Adrenal gland (tissue), 12 donors: Measurements from ENCODE around the gene SLC35A1. TPM values are rescaled to one million over a fixed set of nuclear protein-coding genes. Genes with fewer than 3 reads are reported as not detected.
A peak's percentile ranks its signal among the peaks of the same experiment; 100 is the strongest.
"Not testable (repeated sequence)": the region's sequence is repeated elsewhere in the genome, so short reads cannot be mapped to it uniquely, and the experiment has no call there.

Experiments used
- DNase-seq, 7 donors: peaks; one replicate each; pipeline ENCODE4 v3.0.0-alpha.2; 2019 to 2020
- H3K27ac ChIP-seq, 5 donors: fragments of 200-600 bp; sonication (generic) in 4 of 5; 1 replicate in 3 of 5; 2 replicates in 2 of 5; pipeline versions ENCODE4 v1.5.1 to v1.8.0; 2016 to 2020; ENCODE audit warnings: mild to moderate bottlenecking in 1 of 5
- H3K27me3 ChIP-seq: fragments of 200-600 bp; 2 replicates; pipeline ENCODE4 v1.8.0; 2021
- H3K36me3 ChIP-seq, 2 donors: fragments of 200-600 bp; replicated peaks in 1 of 2; 1 replicate in 1 of 2; 2 replicates in 1 of 2; pipeline versions ENCODE4 v1.5.1 to v1.8.0; 2018 to 2022
- H3K4me1 ChIP-seq, 2 donors: fragments of 200-600 bp; replicated peaks in 1 of 2; 1 replicate in 1 of 2; 2 replicates in 1 of 2; pipeline versions ENCODE4 v1.5.1 to v1.8.0; 2018 to 2021
- H3K4me3 ChIP-seq, 4 donors: fragments of 200-600 bp; sonication (generic) in 3 of 4; one replicate each; pipeline ENCODE4 v1.5.1; 2016 to 2018
- H3K9me3 ChIP-seq, 3 donors: fragments of 200-600 bp; sonication (generic) in 1 of 3; replicated peaks in 1 of 3; 1 replicate in 2 of 3; 2 replicates in 1 of 3; pipeline versions ENCODE4 v1.5.1 to v1.8.0; 2016 to 2021
- CTCF ChIP-seq, 6 experiments: fragments of 450-650 bp in 4 of 6; fragments of 200-600 bp in 2 of 6; sonication (generic) in 1 of 6; IDR thresholded peaks; 1 replicate in 5 of 6; 2 replicates in 1 of 6; pipeline versions ENCODE4 v1.5.1 to v1.8.0; 2016 to 2021; ENCODE audit warnings: antibody characterized with exemption in 6 of 6, mild to moderate bottlenecking in 2 of 6, moderate library complexity in 1 of 6
- POLR2A ChIP-seq, 2 donors: fragments of 450-650 bp; IDR thresholded peaks; one replicate each; pipeline ENCODE4 v1.6.1; 2017; ENCODE audit warnings: antibody characterized with exemption in 2 of 2, mild to moderate bottlenecking in 2 of 2, moderate library complexity in 1 of 2
- WGBS, 4 donors: extraction: QIAGEN DNeasy Blood & Tissue Kit in 2 of 4; methylation state at CpG; one replicate each; pipeline versions ENCODE4 v1.1.5 to v1.1.7; 2013 to 2017; 5-methylcytosine and 5-hydroxymethylcytosine counted together
- intact Hi-C, 2 donors: fragments of 100-400 bp; cut with DNase I; formaldehyde crosslinking; loops; one replicate each; pipeline versions ENCODE4 v1.14.1 to v1.15.0; 2022 to 2023
- polyA plus RNA-seq, 3 donors: library from polyadenylated mRNA; stranded (reverse); fragments of 200-250 nt in 2 of 3; fragments of 350-450 nt in 1 of 3; fragmentation: Illumina TruSeq in 1 of 3; extraction: RNeasy Lipid Tissue Mini Kit (QIAGEN cat#74804) in 1 of 3; gene quantifications; one replicate each; pipeline ENCODE4 v1.2.3, GENCODE V29; 2013 to 2014
- total RNA-seq, 9 donors: library from RNA; depleted of rRNA in 4 of 9; stranded (reverse); fragments of >200 nt in 4 of 9; fragments of 120-200 nt in 1 of 9; fragmentation: NEBNext Ultra II Directional in 1 of 9; extraction: Animal tissue kit (Norgen Biotek cat#: 25700) in 1 of 9; gene quantifications; one replicate each; pipeline versions ENCODE4 v1.1.0 to v1.2.4, GENCODE V29; 2013 to 2023
- donor health status: healthy with polysubstance abuse.
- donor health status: Bipolar disorder and iron deficiency.
- donor health status: DM: yes; HTN: yes; CAD: no.
- donor health status: DM: no; HTN: no; CAD: no.
- donor health status: DM: no; HTN: no; CAD: no.
- donor health status: DM: yes; HTN: yes; CAD: no.

The SLC35A1 gene
- total and polyA plus RNA-seq, 12 donors: 19.9 to 41.0 (median 29.3) TPM

- no peak overlapping the region for H3K4me3 ChIP-seq
- TF ChIP-seq POLR2A (IDR thresholded peaks at IDR 0.05) (no peak), CTCF (IDR thresholded peaks at IDR 0.05) (no peak)
- H3K27ac ChIP-seq: no peak overlapping the region
- peak in 1 of 7 donors; percentile 21 for DNase-seq
- intact Hi-C loops: no loop called here
- H3K27me3 ChIP-seq: no peaks in the 10 kb centered on the region
- H3K9me3 ChIP-seq: no peaks in the 10 kb centered on the region
- 78 to 95% (median 90%) methylated on average over 9 of the region's 9 CpGs for WGBS, 4 donors
- H3K36me3 ChIP-seq: no peaks in the 10 kb centered on the region
- peaks cover 5 to 8% of the 10 kb centered on the region in 2 donors for H3K4me1 ChIP-seq
Observed at GRCh38 chr6:87483929-87484328, 11.2 kb downstream of the SLC35A1 start.

- H3K27ac ChIP-seq: no peak overlapping the region
- no peaks in the 10 kb centered on the region for H3K9me3 ChIP-seq
- H3K36me3 ChIP-seq: no peaks in the 10 kb centered on the region
- DNase-seq: no peak
- intact Hi-C loops: no loop called here
- 95 to 97% (median 95%) methylated on average over 7 of the region's 7 CpGs for WGBS, 4 donors
- no peak overlapping the region for H3K4me3 ChIP-seq
- TF ChIP-seq CTCF (IDR thresholded peaks at IDR 0.05) (no peak), POLR2A (IDR thresholded peaks at IDR 0.05) (no peak)
- H3K4me1 ChIP-seq: peaks cover 5 to 8% of the 10 kb centered on the region in 2 donors
- H3K27me3 ChIP-seq: no peaks in the 10 kb centered on the region
Observed at GRCh38 chr6:87484491-87484890, 11.7 kb downstream of the SLC35A1 start.

- Histone ChIP-seq H3K27me3 (no peaks in the 10 kb centered on the region), H3K4me3 (no peak overlapping the region), H3K36me3 (no peaks in the 10 kb centered on the region), H3K9me3 (no peaks in the 10 kb centered on the region), H3K27ac (no peak overlapping the region), H3K4me1 (no peaks in the 10 kb centered on the region)
- TF ChIP-seq POLR2A (IDR thresholded peaks at IDR 0.05) (no peak), CTCF (IDR thresholded peaks at IDR 0.05) (no peak)
- WGBS, 4 donors: 85 to 91% (median 90%) methylated on average over 4 of the region's 4 CpGs
- intact Hi-C loops: no loop called here
- no peak for DNase-seq
Observed at GRCh38 chr6:87487555-87487954, 14.8 kb downstream of the SLC35A1 start.

GRCh38 chr6:87489326-87489725, 16.6 kb downstream of the SLC35A1 start:
- H3K4me3 ChIP-seq, H3K27me3 ChIP-seq, H3K4me1 ChIP-seq, H3K9me3 ChIP-seq, H3K36me3 ChIP-seq, intact Hi-C loops: not testable (repeated sequence)
- peak overlapping the region in 2 of 5 donors; percentile 14 to 28 for H3K27ac ChIP-seq
- peak; percentile 26 to 80 (median 68) for DNase-seq
- 54 to 67% (median 58%) methylated on average over 8 of the region's 8 CpGs for WGBS, 4 donors

- no peak for TF ChIP-seq CTCF (IDR thresholded peaks at IDR 0.05)
- TF ChIP-seq POLR2A (IDR thresholded peaks at IDR 0.05): no peak
- DNase-seq: no peak
- Histone ChIP-seq H3K4me3 (no peak overlapping the region), H3K27ac (no peak overlapping the region), H3K9me3 (no peaks in the 10 kb centered on the region), H3K27me3 (no peaks in the 10 kb centered on the region), H3K4me1 (no peaks in the 10 kb centered on the region), H3K36me3 (no peaks in the 10 kb centered on the region)
- 95 to 99% (median 97%) methylated on average over 7 to 8 of the region's 8 CpGs for WGBS, 4 donors
- intact Hi-C loops: no loop called here
Observed at GRCh38 chr6:87494761-87495422, 22.1 kb downstream of the SLC35A1 start.
